DMS79 (cell line): Measurements from ENCODE around the gene ZNF513.

ENCODE experiments used
- DNase-seq: peaks from one replicate; lab custom pipeline; 2025; lab: John Stamatoyannopoulos, UW

ZNF513 gene

GRCh38 chr2:27390822-27391679 is 10.5 kb upstream of the ZNF513 start:
- DNase-seq = no peak

- no peak for DNase-seq
Measured at GRCh38 chr2:27381577-27382181, 1.1 kb upstream of the ZNF513 start.

GRCh38 chr2:27379836-27380625 is 503 bp downstream of the ZNF513 start:
- peak; percentile 13 for DNase-seq

- DNase-seq = no peak
Measured at GRCh38 chr2:27379383-27379835, 1.1 kb downstream of the ZNF513 start.

GRCh38 chr2:27378809-27379290 is 1.7 kb downstream of the ZNF513 start:
- DNase-seq = no peak

- DNase-seq = no peak
Measured at GRCh38 chr2:27378096-27378808, 2.3 kb downstream of the ZNF513 start.

- DNase-seq = no peak
Measured at GRCh38 chr2:27377618-27378095, 2.9 kb downstream of the ZNF513 start.

- no peak for DNase-seq
Measured at GRCh38 chr2:27376866-27377617, 3.5 kb downstream of the ZNF513 start.

- DNase-seq = no peak
Measured at GRCh38 chr2:27376151-27376865, 4.2 kb downstream of the ZNF513 start.

- no peak for DNase-seq
Measured at GRCh38 chr2:27375513-27376099, 4.9 kb downstream of the ZNF513 start.

GRCh38 chr2:27373567-27373966 is 7.0 kb downstream of the ZNF513 start:
- no peak for DNase-seq

- no peak for DNase-seq
Measured at GRCh38 chr2:27372937-27373336, 7.6 kb downstream of the ZNF513 start.

- DNase-seq = no peak
Measured at GRCh38 chr2:27370816-27371620, 9.5 kb downstream of the ZNF513 start.

GRCh38 chr2:27370026-27370815 is 10.3 kb downstream of the ZNF513 start, which contains the start of the genes EIF2B4 and SNX17:
EIF2B4 (minus strand) TSS chr2:27370338; CDS start chr2:27370314, 24 bp downstream.
SNX17 (plus strand) TSS chr2:27370616; CDS start chr2:27370744, 128 bp downstream.
- DNase-seq = peak; percentile 97

- no peak for DNase-seq
Measured at GRCh38 chr2:27369471-27370025, 11.0 kb downstream of the ZNF513 start.

- no peak for DNase-seq
Measured at GRCh38 chr2:27363933-27364332, 16.6 kb downstream of the ZNF513 start.

GRCh38 chr2:27362678-27363420 is 17.7 kb downstream of the ZNF513 start:
- no peak for DNase-seq
